ENCODE data around the gene C1orf116.

C1orf116 gene

DNA sequence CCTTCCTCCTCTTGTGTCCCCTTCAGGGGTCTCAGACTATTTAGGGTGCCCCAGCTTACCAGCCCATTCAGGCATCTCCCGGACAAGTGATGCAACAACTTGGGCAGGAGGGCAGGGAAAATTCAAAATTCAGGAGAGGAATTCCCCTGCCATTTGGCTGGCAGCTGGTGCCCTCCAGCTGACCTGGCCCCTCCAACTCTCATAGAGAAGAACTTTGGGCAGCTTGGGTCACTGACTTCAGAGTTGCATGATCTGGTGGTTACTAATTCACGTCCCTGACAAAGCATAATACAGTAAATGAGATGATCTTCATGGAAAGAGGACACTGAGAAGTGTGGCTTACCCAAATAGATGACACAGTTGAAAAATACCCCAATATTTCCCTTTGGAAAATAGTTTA lies 62.1 kb downstream of the C1orf116 start, which contains the start of gene FCAMR:
FCAMR (minus strand) TSS at position 15 of the 400 bp plus-strand sequence. CDS start 335 bp downstream, outside the sequence.
- Histone ChIP-seq H3K36me3 (ENCODE audit: insufficient read depth, low read length) (no peaks in the 10 kb centered on the region), H3K4me3 (ENCODE audit: low read length, poor library complexity, severe bottlenecking) (no peak within 1 kb of the TSS), H4K20me1 (ENCODE audit: insufficient read depth, low read length, poor library complexity, severe bottlenecking) (no peaks in the 10 kb centered on the region), H3K79me2 (ENCODE audit: insufficient read depth, low read length) (no peaks in the 10 kb centered on the region), H2AFZ (ENCODE audit: low read length) (no peak within 1 kb of the TSS), H3F3A (ENCODE audit: low read depth) (no peaks in the 10 kb centered on the region), H3K9me3 (ENCODE audit: insufficient read depth, low read depth, low read length) (no peaks in the 10 kb centered on the region), H3K27me3 (ENCODE audit: insufficient read depth, low read length, poor library complexity, severe bottlenecking) (peaks cover 4% of the 10 kb centered on the region), H3K4me2 (ENCODE audit: low read depth, low read length, poor library complexity, severe bottlenecking) (no peak within 1 kb of the TSS), H3K4me1 (ENCODE audit: insufficient read depth, low read length, poor library complexity, severe bottlenecking) (peaks cover 10% of the 10 kb centered on the region), H3K9me2 (replicated peaks; ENCODE audit: low read depth, low read length) (no peaks in the 10 kb centered on the region), H3K9ac (ENCODE audit: low read depth, low read length, poor library complexity, severe bottlenecking) (no peak within 1 kb of the TSS)
- TF ChIP-seq, protein P1, sequence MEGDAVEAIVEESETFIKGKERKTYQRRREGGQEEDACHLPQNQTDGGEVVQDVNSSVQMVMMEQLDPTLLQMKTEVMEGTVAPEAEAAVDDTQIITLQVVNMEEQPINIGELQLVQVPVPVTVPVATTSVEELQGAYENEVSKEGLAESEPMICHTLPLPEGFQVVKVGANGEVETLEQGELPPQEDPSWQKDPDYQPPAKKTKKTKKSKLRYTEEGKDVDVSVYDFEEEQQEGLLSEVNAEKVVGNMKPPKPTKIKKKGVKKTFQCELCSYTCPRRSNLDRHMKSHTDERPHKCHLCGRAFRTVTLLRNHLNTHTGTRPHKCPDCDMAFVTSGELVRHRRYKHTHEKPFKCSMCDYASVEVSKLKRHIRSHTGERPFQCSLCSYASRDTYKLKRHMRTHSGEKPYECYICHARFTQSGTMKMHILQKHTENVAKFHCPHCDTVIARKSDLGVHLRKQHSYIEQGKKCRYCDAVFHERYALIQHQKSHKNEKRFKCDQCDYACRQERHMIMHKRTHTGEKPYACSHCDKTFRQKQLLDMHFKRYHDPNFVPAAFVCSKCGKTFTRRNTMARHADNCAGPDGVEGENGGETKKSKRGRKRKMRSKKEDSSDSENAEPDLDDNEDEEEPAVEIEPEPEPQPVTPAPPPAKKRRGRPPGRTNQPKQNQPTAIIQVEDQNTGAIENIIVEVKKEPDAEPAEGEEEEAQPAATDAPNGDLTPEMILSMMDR (conservative IDR thresholded peaks at IDR 0.05; ENCODE audit: low read length), result no peak
- TF ChIP-seq EZH2phosphoT487 (IDR thresholded peaks at IDR 0.05; ENCODE audit: borderline replicate concordance), result no peak

DNA sequence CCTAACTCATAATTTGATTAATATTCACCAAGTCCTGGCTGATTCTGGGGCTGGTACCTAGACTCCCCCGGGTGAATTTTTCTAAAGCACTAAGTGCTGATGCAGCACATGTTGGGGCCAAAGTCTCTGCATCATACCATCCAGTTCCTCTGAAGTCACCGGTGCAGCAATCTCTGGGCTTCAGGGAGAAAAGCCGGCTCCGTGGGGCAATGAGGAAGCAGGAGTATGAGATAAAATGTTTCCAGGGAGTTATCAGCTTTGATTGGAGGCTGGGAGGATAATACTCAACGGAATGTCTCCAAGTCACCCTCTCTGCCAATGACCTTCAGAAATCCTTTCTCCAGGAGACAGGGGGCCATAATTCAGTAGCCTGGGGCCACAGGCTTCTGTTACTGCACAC lies 63.5 kb downstream of the C1orf116 start:
- H3K79me2 ChIP-seq (ENCODE audit: insufficient read depth, low read length), result no peaks in the 10 kb centered on the region
- H3K27me3 ChIP-seq (ENCODE audit: insufficient read depth, low read length, poor library complexity, severe bottlenecking), result peaks cover 4% of the 10 kb centered on the region
- no peak overlapping the region for H3K9ac ChIP-seq (ENCODE audit: low read depth, low read length, poor library complexity, severe bottlenecking)
- no peaks in the 10 kb centered on the region for H3K36me3 ChIP-seq (ENCODE audit: insufficient read depth, low read length)
- H4K20me1 ChIP-seq (ENCODE audit: insufficient read depth, low read length, poor library complexity, severe bottlenecking), result no peaks in the 10 kb centered on the region
- no peak overlapping the region for H3K4me3 ChIP-seq (ENCODE audit: low read length, poor library complexity, severe bottlenecking)
- H3K4me1 ChIP-seq (ENCODE audit: insufficient read depth, low read length, poor library complexity, severe bottlenecking), result peaks cover 10% of the 10 kb centered on the region
- TF ChIP-seq, protein P1 (conservative IDR thresholded peaks at IDR 0.05; ENCODE audit: low read length), result no peak
- TF ChIP-seq EZH2phosphoT487 (IDR thresholded peaks at IDR 0.05; ENCODE audit: borderline replicate concordance), result no peak
- no peak overlapping the region for H3K4me2 ChIP-seq (ENCODE audit: low read depth, low read length, poor library complexity, severe bottlenecking)
- H3F3A ChIP-seq (ENCODE audit: low read depth), result no peaks in the 10 kb centered on the region
- H3K9me2 ChIP-seq (replicated peaks; ENCODE audit: low read depth, low read length), result no peaks in the 10 kb centered on the region
- no peak overlapping the region for H2AFZ ChIP-seq (ENCODE audit: low read length)
- H3K9me3 ChIP-seq (ENCODE audit: insufficient read depth, low read depth, low read length), result no peaks in the 10 kb centered on the region
